ENCODE results near the gene CYP1B1.
"Not testable (repeated sequence)": the region's sequence is repeated elsewhere in the genome, so short reads cannot be mapped to it uniquely, and the experiment has no call there.

The CYP1B1 gene

DNA sequence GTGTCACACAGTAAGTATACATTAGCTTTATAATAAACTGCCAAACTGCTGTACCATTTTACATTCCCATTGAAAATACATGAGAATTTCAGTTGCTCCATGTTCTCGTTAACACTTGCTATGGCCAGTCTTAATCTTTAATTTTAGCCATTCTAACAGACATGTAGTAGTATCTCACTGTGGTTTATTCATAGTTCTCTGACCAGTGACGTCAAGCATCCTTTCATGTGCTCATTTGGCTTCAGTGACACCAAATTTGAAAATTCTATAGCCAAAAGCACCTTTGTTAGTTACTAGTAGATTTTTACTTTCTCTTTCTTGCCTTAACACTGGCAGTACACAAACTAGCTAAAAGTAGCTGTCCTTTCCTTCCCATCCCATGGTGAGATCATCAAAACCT lies 43.0 kb downstream of the CYP1B1 start:
- DNase-seq = no peak

DNA sequence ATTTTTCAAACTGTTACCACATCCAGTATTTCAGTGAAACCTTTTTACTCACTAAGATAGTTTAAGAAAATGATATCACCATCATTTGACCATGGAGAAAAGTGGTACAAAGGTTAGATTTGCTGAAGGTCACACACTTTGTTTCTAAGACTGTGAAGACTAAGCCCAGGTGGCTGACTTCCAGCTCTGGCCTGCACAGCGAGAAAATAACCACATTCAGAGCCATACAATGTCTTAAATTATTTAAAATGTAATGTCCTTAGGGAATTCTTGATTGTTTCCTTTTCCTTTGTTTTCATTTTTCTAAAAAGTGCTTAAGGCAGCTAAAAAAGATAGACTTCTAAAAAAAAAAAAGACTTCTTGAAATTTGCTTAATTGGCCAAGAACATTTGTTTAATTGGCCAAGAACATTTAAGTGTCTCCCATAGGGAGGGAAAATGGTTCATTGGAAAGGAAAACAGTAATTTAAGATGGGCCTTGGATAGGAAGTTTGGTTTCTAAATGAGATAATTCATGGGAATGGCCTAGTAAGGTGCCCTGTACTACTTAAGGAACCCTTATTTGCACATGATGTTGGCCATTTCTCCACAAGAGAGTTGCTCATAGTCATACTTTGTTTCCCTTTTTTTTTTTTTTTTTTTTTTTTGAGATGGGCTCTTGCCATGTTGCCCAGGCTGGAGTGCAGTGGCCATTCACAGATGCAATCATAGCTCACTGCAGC lies 45.2 kb downstream of the CYP1B1 start:
- no peak for DNase-seq

DNA sequence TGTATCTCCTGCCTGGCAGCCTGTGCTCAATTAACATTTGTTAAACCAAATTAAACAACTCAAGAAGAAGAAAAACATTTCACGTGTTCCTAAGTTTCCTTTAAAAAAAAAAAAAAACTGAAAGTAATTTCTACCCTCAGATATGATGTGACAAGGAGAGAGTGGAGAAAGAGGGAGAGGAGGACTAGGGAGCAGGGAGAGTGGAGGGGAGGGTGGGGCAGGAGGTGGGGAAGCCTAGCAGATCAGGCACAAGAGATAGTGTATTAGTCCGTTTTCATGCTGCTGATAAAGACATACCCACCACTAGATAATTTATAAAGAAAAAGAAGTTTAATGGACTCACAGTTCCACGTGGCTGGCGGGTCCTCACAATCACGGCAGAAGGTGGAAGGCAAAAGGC lies 46.4 kb downstream of the CYP1B1 start:
- DNase-seq = no peak

DNA sequence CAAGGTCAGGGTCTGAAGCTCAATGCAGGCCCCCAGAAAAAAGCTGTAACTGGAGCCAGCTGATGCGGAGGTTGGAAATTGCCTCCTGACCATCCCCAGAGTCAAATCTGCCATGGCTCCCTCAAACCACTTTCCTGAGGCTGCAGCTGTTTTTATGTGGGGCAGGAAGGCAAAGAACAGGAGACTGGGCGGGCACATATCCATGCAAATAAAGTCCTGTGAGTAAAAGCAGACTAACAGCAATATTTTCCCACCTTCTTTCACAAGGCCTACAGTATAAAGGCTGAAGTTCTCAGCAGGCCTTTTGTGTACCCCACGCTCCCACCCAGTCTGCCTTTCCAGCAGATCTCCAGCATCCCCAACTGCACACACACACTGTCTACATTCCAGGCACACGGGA lies 47.1 kb downstream of the CYP1B1 start:
- no peak for DNase-seq

DNA sequence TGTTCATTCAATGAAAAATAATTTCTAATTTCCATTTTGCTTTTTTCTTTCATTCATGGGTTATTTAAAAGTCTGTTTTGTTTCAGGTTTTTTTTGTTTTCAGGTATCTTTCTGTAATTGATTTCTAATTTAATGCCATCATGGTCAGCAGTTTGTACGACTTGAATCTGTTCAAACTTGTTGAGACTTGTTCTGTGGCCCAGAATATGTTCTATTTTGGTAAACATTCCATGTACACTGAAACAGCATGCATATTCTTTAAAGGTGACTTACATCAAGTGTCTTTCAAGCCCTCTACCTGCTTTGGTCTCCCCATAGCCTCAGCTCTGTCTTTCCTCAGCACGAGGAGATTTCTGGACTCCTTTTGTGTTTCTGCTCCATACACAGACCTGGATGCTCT lies 49.1 kb downstream of the CYP1B1 start:
- DNase-seq = no peak

DNA sequence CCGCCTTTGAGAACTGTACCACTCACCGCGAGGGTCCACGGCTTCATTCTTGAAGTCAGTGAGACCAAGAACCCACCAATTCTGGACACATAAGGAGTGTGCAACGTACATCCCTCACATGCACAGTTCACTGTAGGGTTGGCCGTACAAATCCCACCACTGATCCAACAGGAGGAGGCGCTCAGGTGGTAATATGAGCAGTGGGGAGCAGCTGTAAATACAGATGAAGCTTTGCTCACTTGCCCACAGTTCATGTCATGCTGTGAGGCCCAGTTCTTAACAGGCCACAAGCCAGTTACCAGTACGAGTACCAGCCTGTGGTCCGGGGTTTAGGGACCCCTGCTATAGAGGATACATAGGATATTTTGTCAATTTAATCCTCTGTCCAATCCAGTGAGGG lies 54.4 kb downstream of the CYP1B1 start:
- no peak for DNase-seq

DNA sequence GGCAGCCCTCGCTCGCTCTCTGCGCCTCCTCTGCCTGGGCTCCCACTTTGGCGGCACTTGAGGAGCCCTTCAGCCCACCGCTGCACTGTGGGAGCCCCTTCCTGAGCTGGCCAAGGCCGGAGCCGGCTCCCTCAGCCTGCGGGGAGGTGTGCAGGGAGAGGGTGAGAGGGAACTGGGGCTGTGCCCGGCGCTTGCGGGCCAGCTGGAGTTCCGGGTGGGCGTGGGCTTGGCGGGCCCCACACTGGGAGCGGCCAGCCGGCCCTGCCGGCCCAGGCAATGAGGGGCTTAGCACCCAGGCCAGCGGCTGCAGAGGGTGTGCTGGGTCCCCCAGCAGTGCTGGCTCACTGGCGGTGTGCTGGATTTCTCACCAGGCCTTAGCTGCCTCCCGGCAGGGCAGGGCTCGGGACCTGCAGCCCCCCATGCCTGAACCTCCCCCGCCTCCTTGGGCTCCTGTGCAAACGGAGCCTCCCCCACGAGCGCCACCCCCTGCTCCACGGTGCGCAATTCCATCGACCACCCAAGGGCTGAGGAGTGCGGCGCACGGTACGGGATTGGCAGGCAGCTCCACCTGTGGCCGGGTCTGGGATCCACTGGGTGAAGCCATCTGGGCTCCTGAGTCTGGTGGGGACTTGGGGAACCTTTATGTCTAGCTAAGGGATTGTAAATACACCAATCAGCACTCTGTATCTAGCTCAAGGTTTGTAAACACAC lies 55.4 kb downstream of the CYP1B1 start:
- DNase-seq = not testable (repeated sequence)

DNA sequence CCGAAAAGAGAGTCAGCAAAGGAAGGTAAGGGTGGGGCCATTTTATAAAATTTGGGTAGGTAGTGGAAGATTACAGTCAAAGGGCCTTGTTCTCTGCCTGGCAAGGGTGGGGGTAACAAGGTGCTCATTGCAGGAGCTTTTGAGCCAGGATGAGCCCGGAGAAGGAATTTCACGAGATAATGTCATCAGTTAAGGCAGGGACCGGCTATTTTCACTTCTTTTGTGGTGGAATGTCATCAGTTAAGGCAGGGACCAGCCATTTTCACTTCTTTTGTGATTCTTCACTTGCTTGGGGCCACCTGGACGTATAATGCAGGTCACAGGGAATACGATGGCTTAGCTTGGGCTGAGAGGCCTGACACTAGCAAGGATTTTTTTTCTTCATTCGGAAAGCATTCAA lies 58.1 kb downstream of the CYP1B1 start:
- DNase-seq = no peak

All from cerebellar nuclear complex (tissue), 1 donor.